ENCODE results near the gene NUP133. TPM values are rescaled to one million over a fixed set of nuclear protein-coding genes. Genes with fewer than 3 reads are reported as not detected.

The NUP133 gene
- total RNA-seq, 2 donors from 2014 or later = 67.8 to 68.4 TPM

- Histone ChIP-seq H3K27me3 (ENCODE audit: control insufficient read depth, insufficient read depth, low read length, poor library complexity, severe bottlenecking) (peaks cover 30% of the 10 kb centered on the region), H3K27ac (ENCODE audit: low read depth, low read length) (no peak overlapping the region), H3K36me3 (ENCODE audit: control insufficient read depth, insufficient read depth, low read length) (peaks cover 20% of the 10 kb centered on the region), H3K4me1 (ENCODE audit: control insufficient read depth, insufficient read depth, low read length) (no peaks in the 10 kb centered on the region), H3K9me3 (ENCODE audit: control insufficient read depth, low read length) (no peaks in the 10 kb centered on the region), H3K4me3 (ENCODE audit: low read length) (no peak overlapping the region), H3K9ac (ENCODE audit: extremely low read depth, low read length, poor library complexity, severe bottlenecking) (no peak overlapping the region)
- Mint-ChIP-seq H3K4me3 (no peak overlapping the region), H3K4me1 (peaks cover 8% of the 10 kb centered on the region), H3K27ac (no peak overlapping the region), H3K9me3 (no peaks in the 10 kb centered on the region), H3K36me3 (ENCODE audit: low read depth) (peaks cover 30% of the 10 kb centered on the region), H3K27me3 (ENCODE audit: insufficient read depth) (peaks cover 40% of the 10 kb centered on the region)
- TF ChIP-seq CTCF (conservative IDR thresholded peaks at IDR 0.05) = no peak
- 98 to 100% methylated on average over 1 to 2 of the region's 2 CpGs for WGBS, 2 experiments (ENCODE audit: insufficient coverage in 1 of 2, insufficient read length in 1 of 2)
- DNase-seq = no peak
These were observed 70.7 kb downstream of the NUP133 start for GRCh38 chr1:229437443-229437842.

GRCh38 chr1:229436201-229436600 is 71.9 kb downstream of the NUP133 start:
- peaks cover 39% of the 10 kb centered on the region for H3K27me3 ChIP-seq (ENCODE audit: control insufficient read depth, insufficient read depth, low read length, poor library complexity, severe bottlenecking)
- peaks cover 2% of the 10 kb centered on the region for H3K9me3 Mint-ChIP-seq
- WGBS, 2 experiments (ENCODE audit: insufficient coverage in 1 of 2, insufficient read length in 1 of 2) = 77 to 87% methylated on average over 4 to 7 of the region's 7 CpGs

DNA sequence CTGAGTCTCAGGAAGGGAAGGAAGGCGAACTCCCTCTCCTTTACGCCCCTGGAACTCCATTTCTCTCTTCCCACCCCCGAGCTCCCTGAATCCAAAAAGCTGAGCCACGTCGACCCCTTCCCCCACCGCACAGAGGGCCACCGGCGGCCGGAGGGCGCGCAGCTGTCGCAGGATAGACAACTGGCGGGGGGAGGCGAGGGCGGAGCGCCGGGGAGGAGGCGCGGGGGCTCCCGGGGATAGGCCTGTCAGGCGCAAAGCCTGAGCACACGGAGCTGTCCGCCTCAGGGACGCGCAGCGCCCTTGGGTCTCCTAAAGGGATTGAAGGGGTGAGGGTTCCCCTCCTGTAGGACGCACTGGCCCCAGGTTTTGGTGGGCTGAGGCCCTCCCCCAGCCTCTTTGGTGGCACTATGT is 73.5 kb downstream of the NUP133 start:
- Histone ChIP-seq H3K36me3 (ENCODE audit: control insufficient read depth, insufficient read depth, low read length) (peaks cover 7% of the 10 kb centered on the region), H3K27me3 (ENCODE audit: control insufficient read depth, insufficient read depth, low read length, poor library complexity, severe bottlenecking) (peaks cover 51% of the 10 kb centered on the region), H3K9ac (ENCODE audit: extremely low read depth, low read length, poor library complexity, severe bottlenecking) (peak overlapping the region; percentile 53), H3K4me1 (ENCODE audit: control insufficient read depth, insufficient read depth, low read length) (no peaks in the 10 kb centered on the region), H3K27ac (ENCODE audit: low read depth, low read length) (no peak overlapping the region), H3K9me3 (ENCODE audit: control insufficient read depth, low read length) (no peaks in the 10 kb centered on the region), H3K4me3 (ENCODE audit: low read length) (peak overlapping the region; percentile 83)
- peaks cover 11% of the 10 kb centered on the region for H3K36me3 Mint-ChIP-seq (ENCODE audit: low read depth)
- WGBS, 2 experiments (ENCODE audit: insufficient coverage in 1 of 2, insufficient read length in 1 of 2) = 3 to 4% methylated on average over 19 to 27 of the region's 27 CpGs
- H3K27me3 Mint-ChIP-seq (ENCODE audit: insufficient read depth) = peaks cover 61% of the 10 kb centered on the region
- peak; percentile 86 for DNase-seq
- TF ChIP-seq CTCF (conservative IDR thresholded peaks at IDR 0.05) = no peak
- no peak overlapping the region for H3K27ac Mint-ChIP-seq
- peak overlapping the region; percentile 64 for H3K4me3 Mint-ChIP-seq
- peaks cover 2% of the 10 kb centered on the region for H3K9me3 Mint-ChIP-seq
- H3K4me1 Mint-ChIP-seq = peaks cover 4% of the 10 kb centered on the region

More at GRCh38 chr1:229436201-229436600, 71.9 kb downstream of the NUP133 start:
- DNase-seq = no peak
- Histone ChIP-seq H3K4me1 (ENCODE audit: control insufficient read depth, insufficient read depth, low read length) (no peaks in the 10 kb centered on the region), H3K9me3 (ENCODE audit: control insufficient read depth, low read length) (no peaks in the 10 kb centered on the region), H3K4me3 (ENCODE audit: low read length) (no peak overlapping the region), H3K36me3 (ENCODE audit: control insufficient read depth, insufficient read depth, low read length) (peaks cover 8% of the 10 kb centered on the region), H3K27ac (ENCODE audit: low read depth, low read length) (no peak overlapping the region), H3K9ac (ENCODE audit: extremely low read depth, low read length, poor library complexity, severe bottlenecking) (no peak overlapping the region)
- H3K27me3 Mint-ChIP-seq (ENCODE audit: insufficient read depth) = peaks cover 52% of the 10 kb centered on the region
- H3K36me3 Mint-ChIP-seq (ENCODE audit: low read depth) = peaks cover 22% of the 10 kb centered on the region
- H3K4me1 Mint-ChIP-seq = peaks cover 8% of the 10 kb centered on the region
- TF ChIP-seq CTCF (conservative IDR thresholded peaks at IDR 0.05) = no peak
- H3K27ac Mint-ChIP-seq = no peak overlapping the region
- no peak overlapping the region for H3K4me3 Mint-ChIP-seq

Data from endodermal cell (in vitro differentiated cells).